HG02763 (cell line): ENCODE measurements around the gene KRT20.

Experiments
- ATAC-seq: cut with Tn5 transposase; IDR thresholded peaks from one replicate; pipeline ENCODE4 v1.9.1; 2021; ENCODE audit warnings: mild to moderate bottlenecking, moderate library complexity; ENCODE audit not compliant: unreplicated experiment

KRT20 gene

GRCh38 chr17:40854175-40854814, 30.7 kb downstream of the KRT20 start:
- no peak for ATAC-seq

DNA sequence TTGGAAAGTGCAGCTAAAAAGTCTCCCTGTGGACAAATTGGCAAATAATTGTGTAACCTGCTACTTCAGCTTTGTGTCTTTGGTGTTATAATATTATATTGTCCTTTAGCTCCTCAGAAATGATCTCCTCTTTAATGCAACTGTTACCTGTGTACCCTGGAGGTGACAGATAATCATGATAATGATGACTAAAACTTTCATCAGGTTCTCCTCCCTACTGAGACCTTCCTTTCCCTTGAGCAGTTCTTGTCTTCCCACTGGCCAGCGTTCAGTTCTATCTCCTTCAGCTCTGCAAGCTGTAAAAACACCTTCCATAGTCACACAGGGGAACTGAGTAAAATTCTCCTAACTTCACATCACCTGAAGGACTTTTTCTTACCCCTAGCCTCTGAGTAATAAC, 32.7 kb downstream of the KRT20 start:
- no peak for ATAC-seq

GRCh38 chr17:40850293-40850972, 34.6 kb downstream of the KRT20 start:
- no peak for ATAC-seq

GRCh38 chr17:40849723-40850122, 35.3 kb downstream of the KRT20 start:
- ATAC-seq = no peak

GRCh38 chr17:40848583-40849235, 36.3 kb downstream of the KRT20 start:
- no peak for ATAC-seq

DNA sequence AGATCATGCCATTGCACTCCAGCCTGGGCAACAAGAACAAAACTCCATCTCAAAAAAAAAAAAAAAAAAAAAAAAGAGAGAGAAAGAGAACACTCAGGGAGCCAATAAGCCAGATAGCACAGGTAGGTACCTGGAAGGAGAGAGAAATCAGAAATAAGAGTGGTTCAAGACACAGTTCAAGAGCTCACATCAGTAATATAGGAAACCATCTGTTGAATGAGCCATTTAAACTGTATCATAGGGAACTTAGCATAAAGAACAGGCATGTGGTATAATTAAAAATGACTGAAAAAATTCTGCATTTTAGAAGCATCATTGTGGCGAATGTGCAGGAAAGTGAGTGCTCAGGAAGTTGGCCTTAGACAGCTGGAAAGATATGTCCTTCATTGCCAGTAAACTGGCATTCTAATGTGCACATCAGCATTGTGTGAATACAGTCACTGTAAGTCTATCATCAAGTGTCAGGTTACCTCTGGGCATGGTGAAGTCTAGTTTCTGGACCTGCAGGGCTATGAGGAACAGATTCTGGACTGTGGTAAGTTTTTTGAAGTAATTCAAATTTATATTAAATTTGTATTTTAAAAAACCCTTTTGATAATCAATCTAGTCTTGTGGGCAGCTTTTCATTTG, 38.4 kb downstream of the KRT20 start:
- no peak for ATAC-seq

DNA sequence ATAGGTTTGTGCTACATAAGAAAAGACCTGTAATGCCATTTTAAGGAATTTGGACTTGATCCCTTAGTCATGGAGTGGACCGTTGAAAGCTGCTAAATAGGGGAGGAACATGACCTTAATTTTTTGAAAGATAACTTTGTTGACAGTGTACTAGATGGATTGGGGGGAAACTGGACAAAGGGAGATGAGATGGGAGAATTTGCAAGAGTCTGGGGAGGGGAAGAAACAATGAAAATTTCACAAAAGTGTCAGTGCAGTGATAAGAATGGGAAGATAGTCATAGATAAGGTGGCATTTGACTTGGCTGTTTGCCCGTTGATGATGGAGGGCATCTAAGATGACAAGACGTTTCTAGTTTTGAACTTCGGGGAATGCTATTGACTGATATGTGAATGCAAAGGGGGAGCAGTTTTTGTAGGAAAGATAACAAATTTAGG, 40.4 kb downstream of the KRT20 start:
- ATAC-seq = no peak

DNA sequence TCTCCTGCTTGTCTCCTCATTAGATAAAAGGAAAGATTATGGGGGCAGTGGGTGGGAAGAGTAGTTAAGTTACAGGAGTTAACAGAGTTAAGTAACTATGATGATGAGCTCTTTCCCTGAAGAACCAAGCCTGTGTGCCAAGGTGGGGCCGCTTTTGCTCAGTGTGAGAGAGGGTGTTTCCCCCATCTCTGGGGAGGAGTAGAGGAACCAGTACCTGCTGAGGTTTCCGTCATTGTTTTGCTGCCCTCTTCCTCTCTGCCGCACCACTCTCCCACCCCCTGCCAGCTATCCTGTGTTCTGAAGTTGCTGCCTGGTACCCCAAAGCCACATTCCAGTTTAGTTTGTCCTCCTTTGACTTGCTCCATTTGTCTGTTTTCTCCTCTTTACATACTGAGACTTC, 41.8 kb downstream of the KRT20 start:
- ATAC-seq = no peak

DNA sequence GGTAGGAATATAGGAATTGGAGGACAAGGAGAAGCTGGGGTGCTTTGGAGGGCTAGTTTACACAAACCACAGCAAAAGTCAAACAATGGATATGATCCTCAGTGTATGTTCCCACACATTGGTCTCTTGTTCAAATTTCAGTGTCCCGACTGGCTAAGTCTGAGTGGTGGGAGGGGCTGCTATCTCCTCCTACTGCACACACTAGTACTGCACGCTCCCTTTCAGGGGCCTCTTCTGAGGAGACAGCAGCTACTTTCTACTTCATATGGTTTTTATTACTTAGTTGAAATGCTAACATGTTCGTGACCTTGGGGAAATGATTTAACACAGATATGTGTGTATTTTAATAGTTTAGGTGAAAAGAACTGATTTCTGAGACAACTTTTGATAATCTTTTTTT, 43.8 kb downstream of the KRT20 start:
- ATAC-seq = no peak

GRCh38 chr17:40839194-40839593, 45.8 kb downstream of the KRT20 start:
- ATAC-seq = no peak

- no peak for ATAC-seq
Measured at GRCh38 chr17:40836020-40836419, 49.0 kb downstream of the KRT20 start.

GRCh38 chr17:40833882-40834281, 51.2 kb downstream of the KRT20 start:
- no peak for ATAC-seq

GRCh38 chr17:40832840-40833239, 52.2 kb downstream of the KRT20 start:
- ATAC-seq = no peak

GRCh38 chr17:40830085-40830776, 54.8 kb downstream of the KRT20 start:
- ATAC-seq = no peak

DNA sequence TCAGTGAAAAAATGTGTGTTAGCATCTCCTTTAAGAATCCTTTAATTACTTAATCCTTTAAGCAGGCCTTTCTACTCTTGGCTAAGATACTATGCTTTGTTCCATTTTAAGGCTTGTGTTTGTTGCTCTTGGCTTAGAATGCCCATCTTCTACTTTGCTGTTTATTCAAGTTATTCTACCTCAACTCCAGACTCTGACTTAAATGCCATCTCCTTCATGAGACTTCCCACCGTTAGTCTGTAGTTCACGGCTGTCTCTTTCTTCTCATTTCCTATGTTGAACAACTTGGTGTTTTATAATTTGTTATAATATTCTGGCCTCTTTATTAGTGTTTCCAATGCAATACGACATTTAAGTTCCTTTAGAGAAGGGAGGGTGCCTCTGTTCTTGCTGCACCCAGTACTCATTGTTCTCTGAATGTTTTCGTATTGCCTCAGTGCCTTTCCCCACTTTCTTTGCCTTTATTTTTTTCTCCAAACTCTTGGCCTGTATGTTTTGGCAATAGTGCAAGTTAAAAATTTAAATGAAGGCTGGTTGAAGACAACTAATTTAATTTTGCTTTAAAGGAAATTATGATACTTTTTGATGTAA, 56.5 kb downstream of the KRT20 start:
- ATAC-seq = no peak

GRCh38 chr17:40827746-40828453, 57.1 kb downstream of the KRT20 start:
- no peak for ATAC-seq
